ENCODE measurements around the gene DES. TPM values are rescaled to one million over a fixed set of nuclear protein-coding genes. Genes with fewer than 3 reads are reported as not detected.

Gene DES
- total RNA-seq, 1 experiment from 2014 or later, result 1.6 TPM

DNA sequence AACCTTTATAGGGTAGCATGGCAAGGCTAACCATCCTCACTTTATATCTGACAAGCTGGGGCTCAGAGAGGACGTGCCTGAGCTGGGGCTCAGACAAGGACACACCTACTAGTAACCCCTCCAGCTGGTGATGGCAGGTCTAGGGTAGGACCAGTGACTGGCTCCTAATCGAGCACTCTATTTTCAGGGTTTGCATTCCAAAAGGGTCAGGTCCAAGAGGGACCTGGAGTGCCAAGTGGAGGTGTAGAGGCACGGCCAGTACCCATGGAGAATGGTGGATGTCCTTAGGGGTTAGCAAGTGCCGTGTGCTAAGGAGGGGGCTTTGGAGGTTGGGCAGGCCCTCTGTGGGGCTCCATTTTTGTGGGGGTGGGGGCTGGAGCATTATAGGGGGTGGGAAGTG is 1.2 kb upstream of the DES start:
- Mint-ChIP-seq H3K4me1 (peaks cover 28% of the 10 kb centered on the region), H3K9me3 (peaks cover 6% of the 10 kb centered on the region; the same call in 1 of the 2 replicates), H3K4me3 (no peak overlapping the region), H3K27ac (no peak overlapping the region), H3K27me3 (ENCODE audit: low read depth) (peaks cover 41% of the 10 kb centered on the region), H3K36me3 (0 out of 2 replicates have a peak, but pooled peaks cover 2% of the 10 kb centered on the region)
- ChIA-PET CTCF (interaction anchor here (0.9 to 5.6 kb wide), 11 partner anchors 14 to 127 kb away, joined by 3 to 77 read pairs (median 9); partner anchors contain the start of genes CHPF, SPEG and TMEM198), POLR2A (no interaction called here)
- no peak for TF ChIP-seq ERG (CRISPR knock-in tag; IDR thresholded peaks at IDR 0.05)
- DNase-seq (ENCODE audit: low spot score) (no peak), ATAC-seq (no peak)

DNA sequence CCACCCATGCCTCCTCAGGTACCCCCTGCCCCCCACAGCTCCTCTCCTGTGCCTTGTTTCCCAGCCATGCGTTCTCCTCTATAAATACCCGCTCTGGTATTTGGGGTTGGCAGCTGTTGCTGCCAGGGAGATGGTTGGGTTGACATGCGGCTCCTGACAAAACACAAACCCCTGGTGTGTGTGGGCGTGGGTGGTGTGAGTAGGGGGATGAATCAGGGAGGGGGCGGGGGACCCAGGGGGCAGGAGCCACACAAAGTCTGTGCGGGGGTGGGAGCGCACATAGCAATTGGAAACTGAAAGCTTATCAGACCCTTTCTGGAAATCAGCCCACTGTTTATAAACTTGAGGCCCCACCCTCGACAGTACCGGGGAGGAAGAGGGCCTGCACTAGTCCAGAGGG is 803 bp upstream of the DES start:
- H3K27me3 Mint-ChIP-seq (ENCODE audit: low read depth), result peaks cover 39% of the 10 kb centered on the region
- H3K4me3 Mint-ChIP-seq, result no peak overlapping the region
- no peak for DNase-seq (ENCODE audit: low spot score)
- ATAC-seq, result no peak
- ChIA-PET POLR2A (no interaction called here), CTCF (interaction anchor here (0.6 to 5.6 kb wide), 11 partner anchors 14 to 118 kb away, joined by 3 to 77 read pairs (median 13); partner anchors contain the start of gene SPEG)
- TF ChIP-seq, protein P1, sequence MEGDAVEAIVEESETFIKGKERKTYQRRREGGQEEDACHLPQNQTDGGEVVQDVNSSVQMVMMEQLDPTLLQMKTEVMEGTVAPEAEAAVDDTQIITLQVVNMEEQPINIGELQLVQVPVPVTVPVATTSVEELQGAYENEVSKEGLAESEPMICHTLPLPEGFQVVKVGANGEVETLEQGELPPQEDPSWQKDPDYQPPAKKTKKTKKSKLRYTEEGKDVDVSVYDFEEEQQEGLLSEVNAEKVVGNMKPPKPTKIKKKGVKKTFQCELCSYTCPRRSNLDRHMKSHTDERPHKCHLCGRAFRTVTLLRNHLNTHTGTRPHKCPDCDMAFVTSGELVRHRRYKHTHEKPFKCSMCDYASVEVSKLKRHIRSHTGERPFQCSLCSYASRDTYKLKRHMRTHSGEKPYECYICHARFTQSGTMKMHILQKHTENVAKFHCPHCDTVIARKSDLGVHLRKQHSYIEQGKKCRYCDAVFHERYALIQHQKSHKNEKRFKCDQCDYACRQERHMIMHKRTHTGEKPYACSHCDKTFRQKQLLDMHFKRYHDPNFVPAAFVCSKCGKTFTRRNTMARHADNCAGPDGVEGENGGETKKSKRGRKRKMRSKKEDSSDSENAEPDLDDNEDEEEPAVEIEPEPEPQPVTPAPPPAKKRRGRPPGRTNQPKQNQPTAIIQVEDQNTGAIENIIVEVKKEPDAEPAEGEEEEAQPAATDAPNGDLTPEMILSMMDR (IDR thresholded peaks at IDR 0.05), result no peak
- no peak for TF ChIP-seq MXD4 (CRISPR knock-in tag; IDR thresholded peaks at IDR 0.05; ENCODE audit: borderline replicate concordance)
- TF ChIP-seq USF1 (CRISPR knock-in tag; IDR thresholded peaks at IDR 0.05), result no peak
- TF ChIP-seq ZNF121 (CRISPR knock-in tag; IDR thresholded peaks at IDR 0.05), result no peak
- TF ChIP-seq SOX15 (CRISPR knock-in tag; IDR thresholded peaks at IDR 0.05), result no peak
- no peak for TF ChIP-seq ZNF317 (CRISPR knock-in tag; IDR thresholded peaks at IDR 0.05; ENCODE audit: borderline replicate concordance, low read depth)
- TF ChIP-seq ZNF281 (CRISPR knock-in tag; IDR thresholded peaks at IDR 0.05), result no peak
- no peak for TF ChIP-seq CDX4 (CRISPR knock-in tag; IDR thresholded peaks at IDR 0.05; ENCODE audit: borderline replicate concordance)
- TF ChIP-seq, protein P2, sequence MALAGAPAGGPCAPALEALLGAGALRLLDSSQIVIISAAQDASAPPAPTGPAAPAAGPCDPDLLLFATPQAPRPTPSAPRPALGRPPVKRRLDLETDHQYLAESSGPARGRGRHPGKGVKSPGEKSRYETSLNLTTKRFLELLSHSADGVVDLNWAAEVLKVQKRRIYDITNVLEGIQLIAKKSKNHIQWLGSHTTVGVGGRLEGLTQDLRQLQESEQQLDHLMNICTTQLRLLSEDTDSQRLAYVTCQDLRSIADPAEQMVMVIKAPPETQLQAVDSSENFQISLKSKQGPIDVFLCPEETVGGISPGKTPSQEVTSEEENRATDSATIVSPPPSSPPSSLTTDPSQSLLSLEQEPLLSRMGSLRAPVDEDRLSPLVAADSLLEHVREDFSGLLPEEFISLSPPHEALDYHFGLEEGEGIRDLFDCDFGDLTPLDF (CRISPR knock-in tag; IDR thresholded peaks at IDR 0.05), result no peak
- no peak for TF ChIP-seq IRF2 (CRISPR knock-in tag; IDR thresholded peaks at IDR 0.05; ENCODE audit: borderline replicate concordance, low read depth)
- no peak for TF ChIP-seq TCF7 (CRISPR knock-in tag; IDR thresholded peaks at IDR 0.05; ENCODE audit: low read depth)
- no peak for TF ChIP-seq GRHL2 (CRISPR knock-in tag; IDR thresholded peaks at IDR 0.05; ENCODE audit: insufficient replicate concordance, severe bottlenecking)
- H3K9me3 Mint-ChIP-seq, result peaks cover 5% of the 10 kb centered on the region; the same call in 1 of the 2 replicates
- peaks cover 28% of the 10 kb centered on the region for H3K4me1 Mint-ChIP-seq
- 0 out of 2 replicates have a peak, but pooled peaks cover 2% of the 10 kb centered on the region for H3K36me3 Mint-ChIP-seq
- no peak overlapping the region for H3K27ac Mint-ChIP-seq

All from WTC11 (cell line).